Esophagus muscularis mucosa (tissue), 3 donors: ENCODE measurements around the gene HRNR.

ENCODE experiments used
- POLR2A ChIP-seq: fragments of 450-650 bp; IDR thresholded peaks from one replicate; pipeline ENCODE4 v1.6.1; 2017; ENCODE audit warnings: antibody characterized with exemption, moderate library complexity, mild to moderate bottlenecking, low read depth
- TF ChIP-seq, protein P1 (sequence below), 3 experiments: fragments of 200-600 bp in 2 of 3; fragments of 450-650 bp in 1 of 3; sonication (generic) in 2 of 3; IDR thresholded peaks; one replicate each; pipeline ENCODE4 v1.5.1; 2017 to 2019; ENCODE audit warnings: antibody characterized with exemption in 3 of 3, mild to moderate bottlenecking in 2 of 3, moderate library complexity in 1 of 3

DNA sequence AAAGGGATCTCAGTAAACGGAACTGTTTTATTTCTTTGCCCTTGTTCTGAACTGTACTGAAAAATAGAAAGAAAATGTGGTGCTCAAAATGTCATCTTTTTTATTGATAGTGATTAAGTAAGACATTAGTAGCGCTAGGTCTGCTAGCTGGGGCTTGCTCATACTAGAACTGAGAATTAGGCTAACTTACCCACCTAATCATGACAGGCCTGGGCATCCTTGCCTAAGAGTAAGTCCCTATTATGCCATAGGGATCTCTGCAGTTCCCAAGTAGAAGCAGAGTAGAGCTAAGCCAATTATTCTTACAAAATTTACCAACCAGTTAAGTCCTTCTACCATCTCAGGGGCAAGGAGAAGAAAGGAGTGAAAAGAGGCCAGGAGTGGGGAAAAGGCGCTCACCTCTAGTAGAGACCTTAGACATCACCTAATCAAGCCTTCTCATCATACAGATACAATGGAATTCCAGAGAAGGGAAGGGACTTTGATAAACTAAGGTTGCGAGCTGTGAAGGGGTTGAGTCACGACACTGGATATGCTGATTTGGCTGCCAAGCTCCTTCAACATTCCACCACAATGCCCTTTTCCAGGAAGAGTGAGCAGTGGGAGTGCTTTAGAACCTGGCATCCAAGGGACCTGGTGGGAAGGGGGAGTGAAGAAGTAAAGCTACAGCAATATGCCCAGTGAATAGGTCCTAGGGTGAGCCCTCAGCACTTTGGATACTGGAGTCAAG lies 37.3 kb downstream of the HRNR start:
- no peak for TF ChIP-seq POLR2A
- TF ChIP-seq, protein P1, sequence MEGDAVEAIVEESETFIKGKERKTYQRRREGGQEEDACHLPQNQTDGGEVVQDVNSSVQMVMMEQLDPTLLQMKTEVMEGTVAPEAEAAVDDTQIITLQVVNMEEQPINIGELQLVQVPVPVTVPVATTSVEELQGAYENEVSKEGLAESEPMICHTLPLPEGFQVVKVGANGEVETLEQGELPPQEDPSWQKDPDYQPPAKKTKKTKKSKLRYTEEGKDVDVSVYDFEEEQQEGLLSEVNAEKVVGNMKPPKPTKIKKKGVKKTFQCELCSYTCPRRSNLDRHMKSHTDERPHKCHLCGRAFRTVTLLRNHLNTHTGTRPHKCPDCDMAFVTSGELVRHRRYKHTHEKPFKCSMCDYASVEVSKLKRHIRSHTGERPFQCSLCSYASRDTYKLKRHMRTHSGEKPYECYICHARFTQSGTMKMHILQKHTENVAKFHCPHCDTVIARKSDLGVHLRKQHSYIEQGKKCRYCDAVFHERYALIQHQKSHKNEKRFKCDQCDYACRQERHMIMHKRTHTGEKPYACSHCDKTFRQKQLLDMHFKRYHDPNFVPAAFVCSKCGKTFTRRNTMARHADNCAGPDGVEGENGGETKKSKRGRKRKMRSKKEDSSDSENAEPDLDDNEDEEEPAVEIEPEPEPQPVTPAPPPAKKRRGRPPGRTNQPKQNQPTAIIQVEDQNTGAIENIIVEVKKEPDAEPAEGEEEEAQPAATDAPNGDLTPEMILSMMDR (IDR thresholded peaks at IDR 0.05), result no peak
